Liver (tissue), 3 donors: ENCODE data around the gene OSBPL10.

Experiments used
- CTCF ChIP-seq: fragments of 150-350 bp; IDR thresholded peaks from 2 replicates; pipeline ENCODE4 v1.5.1; 2017; ENCODE audit warnings: improper control_type of control experiment, low read depth, low read length; ENCODE audit not compliant: missing input control
- EGR1 ChIP-seq, 2 donors: IDR thresholded peaks; 2 replicates each; pipeline ENCODE4 v1.6.1; 2016 to 2018; ENCODE audit warnings: antibody characterized with exemption in 2 of 2, low read depth in 2 of 2
- GABPA ChIP-seq, 2 donors: IDR thresholded peaks in 1 of 2; conservative IDR thresholded peaks in 1 of 2; 2 replicates each; pipeline ENCODE4 v1.6.1; 2016; ENCODE audit warnings: antibody characterized with exemption in 2 of 2, mild to moderate bottlenecking in 1 of 2, moderate library complexity in 1 of 2
- MAX ChIP-seq: IDR thresholded peaks from 2 replicates; pipeline ENCODE4 v1.6.1; 2016; ENCODE audit warnings: antibody characterized with exemption
- RAD21 ChIP-seq, 2 donors: IDR thresholded peaks; 2 replicates each; pipeline ENCODE4 v1.6.1; 2016; ENCODE audit warnings: antibody characterized with exemption in 2 of 2, mild to moderate bottlenecking in 2 of 2
- REST ChIP-seq: IDR thresholded peaks from 2 replicates; pipeline ENCODE4 v1.6.1; 2016; ENCODE audit warnings: antibody characterized with exemption, mild to moderate bottlenecking
- TAF1 ChIP-seq: conservative IDR thresholded peaks from 2 replicates; pipeline ENCODE4 v1.6.1; 2016; ENCODE audit warnings: antibody characterized with exemption, mild to moderate bottlenecking
- YY1 ChIP-seq: IDR thresholded peaks from 2 replicates; pipeline ENCODE4 v1.6.1; 2016; ENCODE audit warnings: antibody characterized with exemption, mild to moderate bottlenecking
- ZBTB33 ChIP-seq: IDR thresholded peaks from 2 replicates; pipeline ENCODE4 v1.6.1; 2016; ENCODE audit warnings: antibody characterized with exemption
- donor health status: healthy.
- donor health status: healthy.

GRCh38 chr3:31892916-31893573, 88.0 kb downstream of the OSBPL10 start:
- TF ChIP-seq GABPA (IDR thresholded peaks at IDR 0.05 in 1 of 2, conservative IDR thresholded peaks at IDR 0.05 in 1 of 2) (no peak), CTCF (no peak), REST (no peak), EGR1 (IDR thresholded peaks at IDR 0.05; ENCODE audit: low read depth in 2 of 2) (no peak), TAF1 (no peak), RAD21 (IDR thresholded peaks at IDR 0.05) (no peak), YY1 (no peak), ZBTB33 (no peak), MAX (no peak)
